Measurements from ENCODE around the gene ADO.
"Not testable (repeated sequence)": the region's sequence is repeated elsewhere in the genome, so short reads cannot be mapped to it uniquely, and the experiment has no call there.

Gene ADO

GRCh38 chr10:62778125-62778524, 26.4 kb upstream of the ADO start:
- Mint-ChIP-seq H3K9me3 (no peaks in the 10 kb centered on the region), H3K4me3 (no peak overlapping the region), H3K27ac (peak overlapping the region in 1 of 2 donors; percentile 66), H3K4me1 (ENCODE audit: low read depth in 2 of 2) (peaks cover 14 to 16% of the 10 kb centered on the region in 2 donors), H3K27me3 (peaks cover 0 to 4% of the 10 kb centered on the region in 2 donors), H3K36me3 (ENCODE audit: insufficient read depth) (no peaks in the 10 kb centered on the region)
- DNase-seq: no peak
- no peak for ATAC-seq (replicated peaks)

- H3K27me3 Mint-ChIP-seq: peaks cover 0 to 3% of the 10 kb centered on the region in 2 donors
- H3K27ac Mint-ChIP-seq: peak overlapping the region; percentile 4 to 66
- DNase-seq (peak; percentile 82 to 85 (median 85)), ATAC-seq (replicated peaks) (peak; percentile 97)
- H3K9me3 Mint-ChIP-seq: peaks cover 0 to 4% of the 10 kb centered on the region in 2 donors
- H3K4me3 Mint-ChIP-seq: peak overlapping the region; percentile 2 to 7
- peaks cover 14 to 16% of the 10 kb centered on the region in 2 donors for H3K4me1 Mint-ChIP-seq (ENCODE audit: low read depth in 2 of 2)
- H3K36me3 Mint-ChIP-seq (ENCODE audit: insufficient read depth): no peaks in the 10 kb centered on the region
These were observed 24.9 kb upstream of the ADO start for GRCh38 chr10:62779487-62780248.

GRCh38 chr10:62784537-62784936, 20.0 kb upstream of the ADO start:
- not testable (repeated sequence) for H3K27me3 Mint-ChIP-seq; H3K4me1 Mint-ChIP-seq (ENCODE audit: low read depth in 2 of 2); ATAC-seq (replicated peaks); H3K4me3 Mint-ChIP-seq; H3K9me3 Mint-ChIP-seq; H3K27ac Mint-ChIP-seq; DNase-seq; H3K36me3 Mint-ChIP-seq (ENCODE audit: insufficient read depth)

GRCh38 chr10:62788285-62788684, 16.2 kb upstream of the ADO start:
- not testable (repeated sequence) for H3K4me3 Mint-ChIP-seq; DNase-seq; ATAC-seq (replicated peaks); H3K9me3 Mint-ChIP-seq; H3K27ac Mint-ChIP-seq; H3K36me3 Mint-ChIP-seq (ENCODE audit: insufficient read depth); H3K4me1 Mint-ChIP-seq (ENCODE audit: low read depth in 2 of 2)
- H3K27me3 Mint-ChIP-seq: peaks cover 9 to 17% of the 10 kb centered on the region in 2 donors

- Mint-ChIP-seq H3K4me1 (ENCODE audit: low read depth in 2 of 2) (no peaks in the 10 kb centered on the region), H3K4me3 (no peak overlapping the region), H3K27ac (no peak overlapping the region), H3K9me3 (peaks cover 7 to 9% of the 10 kb centered on the region in 2 donors), H3K36me3 (ENCODE audit: insufficient read depth) (no peaks in the 10 kb centered on the region), H3K27me3 (peaks cover 9 to 17% of the 10 kb centered on the region in 2 donors)
- ATAC-seq (replicated peaks) (no peak), DNase-seq (no peak)
These were observed 15.6 kb upstream of the ADO start for GRCh38 chr10:62788861-62789467.

- no peak for ATAC-seq (replicated peaks)
- no peaks in the 10 kb centered on the region for H3K36me3 Mint-ChIP-seq (ENCODE audit: insufficient read depth)
These were observed 14.4 kb upstream of the ADO start for GRCh38 chr10:62790019-62790555.

GRCh38 chr10:62790571-62790970, 13.9 kb upstream of the ADO start:
- Mint-ChIP-seq H3K9me3 (no peaks in the 10 kb centered on the region), H3K27me3 (peaks cover 0 to 17% of the 10 kb centered on the region in 2 donors), H3K36me3 (ENCODE audit: insufficient read depth) (no peaks in the 10 kb centered on the region), H3K4me1 (ENCODE audit: low read depth in 2 of 2) (no peaks in the 10 kb centered on the region), H3K4me3 (no peak overlapping the region), H3K27ac (no peak overlapping the region)
- no peak for DNase-seq
- ATAC-seq (replicated peaks): no peak

More at GRCh38 chr10:62790019-62790555, 14.4 kb upstream of the ADO start:
- DNase-seq: no peak
- no peaks in the 10 kb centered on the region for H3K4me1 Mint-ChIP-seq (ENCODE audit: low read depth in 2 of 2)
- peaks cover 1 to 4% of the 10 kb centered on the region in 2 donors for H3K9me3 Mint-ChIP-seq
- H3K27ac Mint-ChIP-seq: no peak overlapping the region
- H3K4me3 Mint-ChIP-seq: no peak overlapping the region
- H3K27me3 Mint-ChIP-seq: peaks cover 1 to 17% of the 10 kb centered on the region in 2 donors

GRCh38 chr10:62792261-62792660, 12.3 kb upstream of the ADO start:
- H3K36me3 Mint-ChIP-seq (ENCODE audit: insufficient read depth): no peaks in the 10 kb centered on the region
- no peaks in the 10 kb centered on the region for H3K9me3 Mint-ChIP-seq
- no peak overlapping the region for H3K27ac Mint-ChIP-seq
- H3K27me3 Mint-ChIP-seq: peaks cover 12 to 33% of the 10 kb centered on the region in 2 donors
- no peaks in the 10 kb centered on the region for H3K4me1 Mint-ChIP-seq (ENCODE audit: low read depth in 2 of 2)
- no peak for DNase-seq
- ATAC-seq (replicated peaks): no peak
- no peak overlapping the region for H3K4me3 Mint-ChIP-seq

- ATAC-seq (replicated peaks): no peak
These were observed 10.2 kb upstream of the ADO start for GRCh38 chr10:62794306-62794705.

GRCh38 chr10:62795100-62795499, 9.4 kb upstream of the ADO start:
- Mint-ChIP-seq H3K4me3 (no peak overlapping the region), H3K9me3 (no peaks in the 10 kb centered on the region), H3K27me3 (peaks cover 34 to 40% of the 10 kb centered on the region in 2 donors), H3K4me1 (ENCODE audit: low read depth in 2 of 2) (no peaks in the 10 kb centered on the region), H3K36me3 (ENCODE audit: insufficient read depth) (no peaks in the 10 kb centered on the region), H3K27ac (no peak overlapping the region)
- DNase-seq: no peak
- no peak for ATAC-seq (replicated peaks)

More at GRCh38 chr10:62794306-62794705, 10.2 kb upstream of the ADO start:
- Mint-ChIP-seq H3K9me3 (no peaks in the 10 kb centered on the region), H3K4me3 (no peak overlapping the region), H3K36me3 (ENCODE audit: insufficient read depth) (no peaks in the 10 kb centered on the region), H3K27ac (no peak overlapping the region), H3K27me3 (peaks cover 31 to 44% of the 10 kb centered on the region in 2 donors), H3K4me1 (ENCODE audit: low read depth in 2 of 2) (no peaks in the 10 kb centered on the region)
- DNase-seq: no peak

GRCh38 chr10:62795762-62796161, 8.8 kb upstream of the ADO start:
- H3K4me1 Mint-ChIP-seq (ENCODE audit: low read depth in 2 of 2): no peaks in the 10 kb centered on the region
- ATAC-seq (replicated peaks): no peak
- H3K27ac Mint-ChIP-seq: no peak overlapping the region
- DNase-seq: no peak
- peaks cover 41% of the 10 kb centered on the region in 2 donors for H3K27me3 Mint-ChIP-seq
- H3K4me3 Mint-ChIP-seq: no peak overlapping the region
- no peaks in the 10 kb centered on the region for H3K9me3 Mint-ChIP-seq
- no peaks in the 10 kb centered on the region for H3K36me3 Mint-ChIP-seq (ENCODE audit: insufficient read depth)

GRCh38 chr10:62796896-62797295, 7.6 kb upstream of the ADO start:
- Mint-ChIP-seq H3K4me1 (ENCODE audit: low read depth in 2 of 2) (no peaks in the 10 kb centered on the region), H3K9me3 (no peaks in the 10 kb centered on the region), H3K4me3 (no peak overlapping the region), H3K27ac (no peak overlapping the region), H3K36me3 (ENCODE audit: insufficient read depth) (no peaks in the 10 kb centered on the region), H3K27me3 (peaks cover 41 to 44% of the 10 kb centered on the region in 2 donors)
- no peak for DNase-seq
- ATAC-seq (replicated peaks): no peak

GRCh38 chr10:62801871-62802270, 2.6 kb upstream of the ADO start:
- Mint-ChIP-seq H3K4me3 (no peak overlapping the region), H3K36me3 (ENCODE audit: insufficient read depth) (peaks cover 16% of the 10 kb centered on the region), H3K4me1 (ENCODE audit: low read depth in 2 of 2) (peaks cover 13 to 17% of the 10 kb centered on the region in 2 donors), H3K27me3 (peaks cover 31 to 32% of the 10 kb centered on the region in 2 donors), H3K9me3 (no peaks in the 10 kb centered on the region), H3K27ac (peak overlapping the region in 1 of 2 donors; percentile 29)
- ATAC-seq (replicated peaks): no peak
- no peak for DNase-seq
